NB4 (cell line): Measurements from ENCODE around the gene OOEP.
"Not testable (repeated sequence)": the region's sequence is repeated elsewhere in the genome, so short reads cannot be mapped to it uniquely, and the experiment has no call there.

Experiments
- DNase-seq: peaks from one replicate; pipeline ENCODE4 v3.0.0; 2010; ENCODE audit warnings: low read depth
- H3K4me3 ChIP-seq: one replicate; pipeline ENCODE4 v1.5.1; 2011; ENCODE audit warnings: mild to moderate bottlenecking, low read depth, low read length, moderate library complexity
- CTCF ChIP-seq: IDR thresholded peaks from one replicate; pipeline ENCODE4 v1.5.1; 2012; ENCODE audit warnings: low read depth, low read length
- MAX ChIP-seq: IDR thresholded peaks from 2 replicates; pipeline ENCODE4 v1.6.1; 2011; ENCODE audit warnings: low read depth, low read length
- MYC ChIP-seq: IDR thresholded peaks from 2 replicates; pipeline ENCODE4 v1.6.1; 2011; ENCODE audit warnings: low read depth, low read length
- POLR2A ChIP-seq: IDR thresholded peaks from 2 replicates; pipeline ENCODE4 v1.6.1; 2011; ENCODE audit warnings: mild to moderate bottlenecking; ENCODE audit not compliant: insufficient read length; ENCODE audit errors: extremely low read depth

OOEP gene

GRCh38 chr6:73388433-73388799, 18.7 kb upstream of the OOEP start:
- TF ChIP-seq POLR2A, result no peak
- no peak for TF ChIP-seq MAX
- TF ChIP-seq MYC, result no peak
- TF ChIP-seq CTCF, result no peak
- no peak for DNase-seq
- H3K4me3 ChIP-seq, result peak overlapping the region; percentile 62

- no peak for TF ChIP-seq MAX
- TF ChIP-seq MYC, result no peak
- no peak for TF ChIP-seq POLR2A
- TF ChIP-seq CTCF, result no peak
- no peak for DNase-seq
- no peak overlapping the region for H3K4me3 ChIP-seq
Observed at GRCh38 chr6:73382462-73383113, 12.9 kb upstream of the OOEP start.

GRCh38 chr6:73381531-73381930, 11.8 kb upstream of the OOEP start:
- not testable (repeated sequence) for DNase-seq

GRCh38 chr6:73377225-73377624, 7.5 kb upstream of the OOEP start:
- DNase-seq, result no peak
- H3K4me3 ChIP-seq, result no peak overlapping the region
- no peak for TF ChIP-seq POLR2A
- TF ChIP-seq CTCF, result no peak
- no peak for TF ChIP-seq MYC
- no peak for TF ChIP-seq MAX

More at GRCh38 chr6:73381531-73381930, 11.8 kb upstream of the OOEP start:
- not testable (repeated sequence) for H3K4me3 ChIP-seq

- no peak for DNase-seq
- no peak for TF ChIP-seq POLR2A
- TF ChIP-seq MYC, result no peak
- no peak for TF ChIP-seq CTCF
- TF ChIP-seq MAX, result no peak
- H3K4me3 ChIP-seq, result no peak overlapping the region
Observed at GRCh38 chr6:73375216-73375615, 5.5 kb upstream of the OOEP start.

- no peak overlapping the region for H3K4me3 ChIP-seq
Observed at GRCh38 chr6:73372516-73372915, 2.8 kb upstream of the OOEP start.

More at GRCh38 chr6:73372516-73372915, 2.8 kb upstream of the OOEP start:
- no peak for DNase-seq
- TF ChIP-seq POLR2A (no peak), MYC (no peak), MAX (no peak), CTCF (no peak)
